Measurements from ENCODE around the gene CDHR2.

Gene CDHR2, protein sequence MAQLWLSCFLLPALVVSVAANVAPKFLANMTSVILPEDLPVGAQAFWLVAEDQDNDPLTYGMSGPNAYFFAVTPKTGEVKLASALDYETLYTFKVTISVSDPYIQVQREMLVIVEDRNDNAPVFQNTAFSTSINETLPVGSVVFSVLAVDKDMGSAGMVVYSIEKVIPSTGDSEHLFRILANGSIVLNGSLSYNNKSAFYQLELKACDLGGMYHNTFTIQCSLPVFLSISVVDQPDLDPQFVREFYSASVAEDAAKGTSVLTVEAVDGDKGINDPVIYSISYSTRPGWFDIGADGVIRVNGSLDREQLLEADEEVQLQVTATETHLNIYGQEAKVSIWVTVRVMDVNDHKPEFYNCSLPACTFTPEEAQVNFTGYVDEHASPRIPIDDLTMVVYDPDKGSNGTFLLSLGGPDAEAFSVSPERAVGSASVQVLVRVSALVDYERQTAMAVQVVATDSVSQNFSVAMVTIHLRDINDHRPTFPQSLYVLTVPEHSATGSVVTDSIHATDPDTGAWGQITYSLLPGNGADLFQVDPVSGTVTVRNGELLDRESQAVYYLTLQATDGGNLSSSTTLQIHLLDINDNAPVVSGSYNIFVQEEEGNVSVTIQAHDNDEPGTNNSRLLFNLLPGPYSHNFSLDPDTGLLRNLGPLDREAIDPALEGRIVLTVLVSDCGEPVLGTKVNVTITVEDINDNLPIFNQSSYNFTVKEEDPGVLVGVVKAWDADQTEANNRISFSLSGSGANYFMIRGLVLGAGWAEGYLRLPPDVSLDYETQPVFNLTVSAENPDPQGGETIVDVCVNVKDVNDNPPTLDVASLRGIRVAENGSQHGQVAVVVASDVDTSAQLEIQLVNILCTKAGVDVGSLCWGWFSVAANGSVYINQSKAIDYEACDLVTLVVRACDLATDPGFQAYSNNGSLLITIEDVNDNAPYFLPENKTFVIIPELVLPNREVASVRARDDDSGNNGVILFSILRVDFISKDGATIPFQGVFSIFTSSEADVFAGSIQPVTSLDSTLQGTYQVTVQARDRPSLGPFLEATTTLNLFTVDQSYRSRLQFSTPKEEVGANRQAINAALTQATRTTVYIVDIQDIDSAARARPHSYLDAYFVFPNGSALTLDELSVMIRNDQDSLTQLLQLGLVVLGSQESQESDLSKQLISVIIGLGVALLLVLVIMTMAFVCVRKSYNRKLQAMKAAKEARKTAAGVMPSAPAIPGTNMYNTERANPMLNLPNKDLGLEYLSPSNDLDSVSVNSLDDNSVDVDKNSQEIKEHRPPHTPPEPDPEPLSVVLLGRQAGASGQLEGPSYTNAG (N-terminal part only)

DNA sequence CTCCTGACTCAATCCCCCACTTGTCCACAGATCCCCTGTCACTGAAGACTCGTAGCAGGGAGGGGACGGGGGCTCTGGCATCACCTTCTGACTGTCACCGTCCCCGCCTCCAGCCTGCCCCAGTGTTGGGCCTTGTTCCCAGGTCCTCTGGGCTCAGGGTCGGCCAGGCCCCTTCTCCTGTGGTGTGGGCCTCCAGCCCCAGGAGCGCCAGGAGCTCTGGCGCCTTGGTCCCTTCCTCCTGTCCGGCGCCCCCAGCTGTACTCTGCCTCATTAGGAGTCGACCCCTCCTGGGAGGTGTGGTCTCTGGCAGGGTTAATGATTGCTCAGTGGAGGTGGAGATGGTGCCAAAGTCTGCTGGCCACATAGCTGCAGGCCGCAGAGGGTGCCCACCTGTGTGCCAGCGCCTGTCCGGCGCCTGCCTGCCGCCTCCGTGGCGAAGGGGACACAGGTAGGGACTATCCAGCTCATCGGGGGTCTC lies at the start of gene CDHR2:
Gene CDHR2 (plus strand): TSS at position 376 of the 478 bp plus-strand sequence. CDS start 16,011 bp downstream, outside the sequence.
- DNase-seq (ENCODE audit: low read depth in 2 of 2, low spot score in 1 of 2) = no peak

DNA sequence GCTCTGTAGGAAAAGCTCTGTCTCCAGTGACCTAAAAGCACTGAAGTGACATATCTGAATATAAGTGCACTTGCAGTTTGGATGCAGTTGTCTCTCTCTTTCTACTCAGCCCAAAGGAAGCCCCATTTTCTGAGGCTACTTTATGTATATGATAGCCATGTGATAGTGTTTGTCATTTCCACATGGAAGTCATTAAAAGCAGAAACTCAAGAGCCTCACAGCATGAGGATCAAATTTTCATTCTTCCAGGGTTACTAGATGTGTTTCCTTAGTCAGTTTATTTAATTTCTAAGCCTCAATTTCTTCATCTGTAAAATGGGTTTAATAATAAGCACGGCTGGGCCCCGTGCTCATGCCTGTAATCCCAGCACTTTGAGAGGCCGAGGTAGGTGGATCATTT lies 48.6 kb upstream of the CDHR2 start:
- DNase-seq (ENCODE audit: low read depth in 2 of 2, low spot score in 1 of 2) = no peak

DNA sequence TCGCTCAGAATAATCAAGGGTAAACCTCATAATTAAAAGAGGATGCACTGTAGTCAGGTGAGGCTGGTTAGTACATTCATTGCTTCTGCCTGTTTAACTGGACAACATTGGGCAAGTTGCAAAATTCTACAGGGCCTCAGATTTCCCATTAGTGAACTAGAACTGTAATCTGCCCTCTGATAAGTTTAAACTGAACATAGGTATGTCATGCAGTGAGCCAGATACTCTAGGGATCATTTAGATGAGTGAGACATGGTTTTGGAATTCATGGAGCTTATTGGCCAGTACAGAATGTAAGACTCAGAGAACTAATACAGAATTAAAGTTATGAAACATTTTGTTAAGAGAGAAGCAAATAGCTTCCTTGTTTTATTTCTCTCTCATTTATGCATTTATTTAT lies 47.8 kb upstream of the CDHR2 start:
- no peak for DNase-seq (ENCODE audit: low read depth in 2 of 2, low spot score in 1 of 2)

DNA sequence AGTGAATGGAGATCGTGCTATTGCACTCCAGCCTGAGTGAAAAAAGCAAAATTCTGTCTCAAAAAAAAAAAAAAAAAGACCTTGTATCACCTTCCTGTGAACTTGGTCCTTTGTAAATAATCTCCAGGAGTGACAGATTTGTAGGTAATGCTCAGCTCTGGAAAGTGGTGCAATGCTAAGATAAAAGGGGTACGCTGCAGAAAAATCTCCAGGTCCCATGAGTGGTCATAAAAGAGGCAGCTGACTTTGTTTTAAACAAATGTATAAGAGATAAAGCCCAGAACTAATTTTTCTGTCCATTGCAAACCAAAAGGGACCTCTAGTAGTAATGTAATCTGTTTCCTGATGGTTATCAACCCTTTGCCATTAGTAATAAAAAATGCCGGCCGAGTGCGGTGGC lies 45.6 kb upstream of the CDHR2 start:
- DNase-seq (ENCODE audit: low read depth in 2 of 2, low spot score in 1 of 2) = no peak

DNA sequence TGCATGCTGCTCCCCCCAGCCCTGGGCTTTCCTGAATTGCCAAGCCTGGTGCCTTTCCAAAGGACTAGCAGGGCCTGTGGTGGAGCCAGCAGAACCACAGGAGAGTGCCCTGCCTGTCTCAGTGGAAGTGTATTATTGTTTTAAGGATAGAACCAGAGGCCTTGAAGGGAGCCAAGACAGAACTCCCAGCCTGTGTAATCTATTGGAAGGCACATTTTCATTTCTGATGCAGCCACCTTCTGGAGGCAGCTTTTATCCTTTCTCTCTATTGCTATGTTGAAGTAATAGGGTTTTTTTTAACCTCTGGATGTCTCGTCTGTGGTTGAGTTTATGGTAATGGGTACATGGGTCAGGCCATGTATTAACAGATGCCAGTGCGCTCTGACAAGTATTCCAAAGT lies 41.2 kb upstream of the CDHR2 start:
- no peak for DNase-seq (ENCODE audit: low read depth in 2 of 2, low spot score in 1 of 2)

DNA sequence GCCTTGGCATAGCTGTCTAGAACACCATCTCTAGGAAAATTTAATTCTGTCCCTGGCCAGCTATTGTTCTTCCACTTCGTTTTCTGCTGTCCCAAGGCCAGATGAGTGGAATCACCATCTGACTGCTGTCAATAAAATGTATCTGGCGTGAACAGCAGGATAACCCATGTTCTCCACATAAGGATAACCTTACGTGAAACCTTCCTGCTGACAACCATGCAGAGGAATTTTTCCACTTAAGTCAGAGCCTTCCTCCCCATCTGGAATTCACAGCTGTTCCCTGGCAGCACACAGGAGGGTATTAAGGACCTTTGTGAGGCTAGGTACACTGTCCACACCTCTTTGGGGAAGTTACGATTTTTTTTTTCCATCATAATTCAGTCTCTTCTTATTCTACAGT lies 40.5 kb upstream of the CDHR2 start:
- no peak for DNase-seq (ENCODE audit: low read depth in 2 of 2, low spot score in 1 of 2)

DNA sequence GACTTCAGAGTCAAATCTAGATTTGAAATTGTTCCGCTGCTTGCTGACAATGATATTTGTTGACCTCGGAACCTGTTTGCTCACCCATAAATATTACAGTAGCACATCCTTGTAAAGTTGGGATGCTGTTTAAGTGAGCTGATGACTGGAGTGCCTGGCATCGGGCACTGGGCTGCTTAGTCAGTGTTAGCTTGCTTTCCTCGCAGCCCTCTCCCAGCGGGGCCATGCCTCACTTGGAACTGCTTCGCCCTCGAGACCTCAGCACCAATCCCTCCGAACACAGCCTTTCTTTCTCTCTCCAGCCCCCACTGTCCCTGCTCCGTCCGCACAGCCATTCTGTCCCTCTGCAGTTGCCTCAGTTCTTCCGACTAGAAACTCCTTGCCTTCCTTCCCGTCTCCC lies 35.4 kb upstream of the CDHR2 start:
- no peak for DNase-seq (ENCODE audit: low read depth in 2 of 2, low spot score in 1 of 2)

DNA sequence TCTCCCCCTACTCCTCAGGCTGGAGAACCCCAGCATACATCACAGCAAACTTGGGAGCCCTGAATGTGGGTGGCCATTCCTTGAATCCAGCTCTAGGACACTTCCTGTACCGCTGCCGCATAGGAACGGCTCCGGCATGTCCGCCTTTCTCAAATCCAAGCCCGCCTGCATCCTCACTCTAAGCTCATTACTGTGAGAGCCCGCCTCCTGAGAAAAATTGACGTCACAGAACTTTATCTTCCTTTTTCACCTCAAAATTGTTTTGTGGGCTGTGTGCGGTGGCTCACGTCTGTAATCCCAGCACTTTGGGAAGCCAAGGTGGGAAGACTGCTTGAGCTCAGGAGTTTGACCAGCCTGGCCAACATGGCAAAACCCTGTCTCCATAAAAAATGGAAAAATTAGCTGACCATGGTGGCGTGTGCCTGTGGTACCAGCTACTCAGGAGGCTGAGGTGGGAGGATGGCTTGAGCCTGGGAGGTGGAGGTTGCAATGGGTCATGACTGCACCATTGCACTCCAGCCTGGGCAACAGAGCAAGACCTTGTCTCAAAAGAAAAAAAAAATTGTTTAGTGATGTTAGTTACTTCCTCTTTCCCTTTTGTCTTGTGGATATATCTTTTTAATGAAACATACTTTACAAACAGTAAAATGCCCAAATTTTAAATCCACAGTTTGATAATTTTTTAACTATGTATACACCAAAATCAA lies 34.7 kb upstream of the CDHR2 start:
- no peak for DNase-seq (ENCODE audit: low read depth in 2 of 2, low spot score in 1 of 2)

DNA sequence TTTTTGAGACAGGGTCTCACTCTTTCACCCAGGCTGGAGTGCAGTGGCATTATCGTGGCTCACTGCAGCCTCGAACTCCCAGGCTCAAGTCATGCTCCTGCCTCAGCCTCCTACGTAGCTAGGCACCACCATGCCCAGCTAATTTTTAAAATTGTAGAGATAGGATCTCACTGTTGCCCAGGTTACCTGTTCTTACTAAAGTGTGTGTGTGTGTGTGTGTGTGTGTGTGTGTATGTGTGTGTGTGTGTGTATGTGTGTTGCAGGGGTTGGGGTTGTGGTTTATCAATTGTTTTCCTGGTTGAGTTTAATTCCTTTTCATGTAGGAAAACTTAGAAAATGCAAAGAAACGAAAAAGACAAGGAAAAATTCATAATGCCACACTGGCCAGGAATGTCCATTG lies 33.7 kb upstream of the CDHR2 start:
- no peak for DNase-seq (ENCODE audit: low read depth in 2 of 2, low spot score in 1 of 2)

DNA sequence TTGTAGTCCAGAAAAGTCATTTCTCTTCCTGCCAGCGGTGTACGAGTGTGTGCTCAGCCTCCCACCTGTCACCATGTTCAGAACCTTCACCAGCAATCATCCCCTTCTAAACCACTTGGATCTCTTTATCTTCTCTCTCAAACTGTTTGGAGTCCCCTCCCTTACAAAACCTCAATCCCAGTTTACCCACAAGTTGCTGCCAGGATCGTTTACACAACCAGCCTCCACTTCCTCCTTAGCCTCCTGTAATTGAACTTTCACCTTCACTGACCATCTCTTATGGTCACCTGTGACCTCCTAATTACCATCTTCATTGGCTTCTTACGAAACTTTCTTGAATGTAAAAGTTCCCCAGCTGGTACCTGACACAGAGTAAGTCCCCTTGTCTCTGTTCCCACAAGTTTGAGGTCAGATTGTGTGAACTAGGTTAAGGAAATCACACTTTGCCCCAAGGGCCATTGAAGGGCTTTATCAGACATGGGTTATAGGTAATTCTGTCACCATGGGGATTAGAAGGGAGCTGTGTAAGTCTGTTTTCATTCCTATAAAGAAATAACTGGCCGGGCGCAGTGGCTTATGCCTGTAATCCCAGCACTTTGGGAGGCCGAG lies 32.0 kb upstream of the CDHR2 start:
- DNase-seq (ENCODE audit: low read depth in 2 of 2, low spot score in 1 of 2) = no peak

DNA sequence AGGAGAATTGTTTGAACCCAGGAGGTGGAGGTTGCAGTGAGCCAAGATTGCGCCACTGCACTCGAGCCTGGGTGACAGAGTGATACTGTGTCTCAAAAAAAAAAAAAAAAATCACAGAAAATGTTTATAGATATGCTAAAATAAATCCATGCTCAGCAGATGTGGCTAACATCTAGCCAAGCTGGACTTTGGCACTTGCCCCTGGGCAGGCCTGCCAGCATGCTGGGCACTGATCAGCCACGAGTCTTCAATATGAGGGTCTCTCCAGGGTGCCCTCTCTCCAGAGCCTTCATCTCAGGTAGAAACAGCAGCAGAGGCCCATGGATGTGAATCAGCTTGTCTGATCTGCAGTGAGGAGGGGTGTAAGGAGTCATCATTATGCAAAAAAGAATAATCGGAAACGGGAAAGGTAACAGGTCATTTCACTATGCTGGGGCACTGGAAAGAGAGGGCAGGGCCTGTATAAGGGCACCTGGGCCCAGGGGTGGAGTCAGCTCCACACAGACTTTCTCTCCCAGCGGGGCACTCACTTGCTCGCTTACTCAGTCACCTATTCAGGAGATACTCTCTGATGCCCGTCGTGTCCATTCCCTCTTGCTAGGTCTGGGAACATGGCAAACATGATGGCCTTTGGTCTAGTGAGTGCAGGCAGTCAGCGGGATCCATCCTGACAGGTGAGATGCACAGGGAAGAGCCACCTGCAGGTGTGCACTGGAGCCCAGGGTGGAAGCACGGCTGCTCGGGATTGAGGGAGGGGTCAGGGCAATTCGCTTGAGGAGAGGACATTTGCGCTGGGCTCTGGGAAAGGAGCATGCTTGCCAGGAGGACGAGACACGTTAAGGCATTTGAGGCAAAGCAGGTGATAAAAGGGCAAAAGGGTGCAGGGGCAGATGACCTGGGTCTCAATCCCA lies 29.1 kb upstream of the CDHR2 start:
- no peak for DNase-seq (ENCODE audit: low read depth in 2 of 2, low spot score in 1 of 2)

DNA sequence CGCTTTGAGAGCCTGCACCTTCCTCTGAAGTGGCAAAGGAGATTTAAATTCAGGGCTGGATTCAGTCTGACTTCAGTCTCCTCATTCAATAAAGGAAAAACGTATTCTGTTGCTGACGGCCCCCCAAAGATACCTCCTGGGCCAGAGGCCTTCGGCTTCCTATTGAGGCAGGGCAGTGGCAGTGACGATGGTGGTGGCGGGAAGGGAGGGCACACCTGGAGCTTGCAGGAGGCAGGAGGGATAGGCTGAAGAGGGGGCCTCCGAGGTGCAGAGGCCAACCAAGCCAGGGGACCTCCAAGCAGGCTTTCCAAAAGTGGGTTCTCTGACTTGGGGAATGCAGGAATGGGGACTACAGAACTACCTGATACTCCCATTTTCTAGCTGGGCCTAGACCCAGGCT lies 27.9 kb upstream of the CDHR2 start:
- no peak for DNase-seq (ENCODE audit: low read depth in 2 of 2, low spot score in 1 of 2)

DNA sequence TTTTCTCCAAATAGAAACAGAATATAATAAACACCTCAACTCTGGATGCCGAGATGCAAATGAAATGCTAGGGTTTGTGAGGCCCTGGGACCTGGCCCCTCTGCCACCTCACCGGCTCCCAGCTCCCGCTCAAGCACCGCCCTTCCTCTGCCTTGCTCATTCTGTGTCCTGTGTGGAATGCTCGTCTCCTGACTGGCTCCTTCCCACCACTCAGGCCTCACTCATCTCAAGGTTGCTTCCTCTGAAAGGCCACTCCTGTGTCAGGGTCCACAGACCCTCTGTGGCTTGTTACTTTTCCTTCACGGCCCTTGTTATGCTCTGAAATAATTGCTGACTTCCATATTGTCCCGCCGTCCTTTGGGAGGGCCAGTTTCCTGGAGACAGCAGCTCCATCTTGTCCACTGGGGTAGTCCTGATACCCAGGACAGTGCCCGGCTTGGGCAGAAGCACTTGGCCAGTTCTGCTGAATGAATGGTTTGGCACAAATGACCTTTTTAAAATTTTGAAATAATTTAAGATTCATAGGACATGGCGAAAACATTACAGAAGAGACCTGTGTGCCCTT lies 27.4 kb upstream of the CDHR2 start:
- DNase-seq (ENCODE audit: low read depth in 2 of 2, low spot score in 1 of 2) = no peak

DNA sequence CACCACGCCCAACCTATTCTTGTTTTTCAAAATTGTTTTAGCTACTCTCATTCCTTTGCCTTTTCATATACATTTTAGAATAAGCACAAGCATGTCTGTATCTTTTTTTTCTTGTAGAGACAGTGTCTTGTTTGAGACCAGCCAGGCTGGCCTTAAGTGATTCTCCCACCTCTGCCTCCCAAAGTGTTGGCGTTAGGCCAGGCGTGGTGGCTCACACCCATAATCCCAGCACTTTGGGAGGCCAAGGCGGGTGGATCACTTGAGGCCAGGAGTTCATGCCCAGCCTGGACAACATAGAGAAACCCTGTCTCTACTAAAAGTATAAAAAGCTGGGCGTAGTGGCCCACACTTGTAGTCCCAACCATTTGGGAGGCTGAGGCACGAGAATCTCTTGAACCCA lies 25.0 kb upstream of the CDHR2 start:
- no peak for DNase-seq (ENCODE audit: low read depth in 2 of 2, low spot score in 1 of 2)

DNA sequence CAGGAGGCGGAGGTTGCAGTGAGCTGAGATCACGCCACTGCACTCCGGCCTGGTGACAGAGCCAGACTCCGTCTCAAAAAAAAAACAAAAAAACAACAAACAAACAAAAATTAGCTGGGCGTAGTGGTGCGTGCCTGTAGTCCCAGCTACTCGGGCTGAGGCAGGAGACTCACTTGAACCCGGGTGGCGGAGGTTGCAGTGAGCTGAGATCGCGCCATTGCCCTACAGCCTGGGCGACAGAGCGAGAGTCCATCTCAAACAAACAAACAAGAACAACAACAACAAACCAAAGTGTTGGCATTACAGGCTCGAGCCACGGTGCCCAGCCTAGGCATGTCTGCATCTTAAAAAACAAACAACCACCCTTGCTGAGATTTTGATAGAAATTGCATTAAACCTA lies 24.2 kb upstream of the CDHR2 start:
- no peak for DNase-seq (ENCODE audit: low read depth in 2 of 2, low spot score in 1 of 2)

DNA sequence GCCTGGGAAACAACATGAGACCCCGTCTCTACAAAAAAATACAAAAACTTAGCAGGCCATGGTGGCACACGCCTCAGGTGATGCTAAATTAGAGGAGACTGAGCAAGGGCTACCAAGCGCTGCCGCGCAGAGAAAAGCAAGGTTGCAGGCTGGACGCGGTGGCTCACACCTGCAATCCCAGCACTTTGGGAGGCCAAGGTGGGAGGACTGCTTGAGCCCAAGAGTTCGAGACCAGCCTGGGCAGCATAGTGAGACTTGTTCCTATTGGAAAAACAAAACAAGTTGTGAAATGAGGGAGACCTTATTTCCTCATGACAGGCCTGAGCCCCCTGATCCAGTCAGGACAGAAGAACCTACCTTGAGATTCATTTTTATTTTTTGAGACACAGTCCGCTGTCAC lies 23.5 kb upstream of the CDHR2 start:
- no peak for DNase-seq (ENCODE audit: low read depth in 2 of 2, low spot score in 1 of 2)

DNA sequence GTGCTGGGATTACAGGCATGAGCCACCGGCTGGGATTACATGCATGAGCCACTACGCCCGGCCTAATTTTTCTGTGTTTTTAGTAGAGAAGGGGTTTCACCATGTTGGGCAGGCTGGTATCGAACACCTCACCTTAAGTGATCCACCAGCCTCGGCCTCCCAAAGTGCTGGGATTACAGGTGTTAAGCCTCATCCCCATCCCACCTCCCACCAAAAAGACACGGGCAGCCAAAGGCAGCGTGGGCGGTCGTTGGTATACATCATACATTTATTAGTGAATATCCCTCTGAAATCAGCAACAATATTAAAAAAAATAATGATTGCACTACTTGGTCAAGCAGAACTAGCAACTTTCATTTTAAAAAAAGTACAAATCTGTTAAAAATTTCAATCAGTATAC lies 22.7 kb upstream of the CDHR2 start:
- DNase-seq (ENCODE audit: low read depth in 2 of 2, low spot score in 1 of 2) = no peak

DNA sequence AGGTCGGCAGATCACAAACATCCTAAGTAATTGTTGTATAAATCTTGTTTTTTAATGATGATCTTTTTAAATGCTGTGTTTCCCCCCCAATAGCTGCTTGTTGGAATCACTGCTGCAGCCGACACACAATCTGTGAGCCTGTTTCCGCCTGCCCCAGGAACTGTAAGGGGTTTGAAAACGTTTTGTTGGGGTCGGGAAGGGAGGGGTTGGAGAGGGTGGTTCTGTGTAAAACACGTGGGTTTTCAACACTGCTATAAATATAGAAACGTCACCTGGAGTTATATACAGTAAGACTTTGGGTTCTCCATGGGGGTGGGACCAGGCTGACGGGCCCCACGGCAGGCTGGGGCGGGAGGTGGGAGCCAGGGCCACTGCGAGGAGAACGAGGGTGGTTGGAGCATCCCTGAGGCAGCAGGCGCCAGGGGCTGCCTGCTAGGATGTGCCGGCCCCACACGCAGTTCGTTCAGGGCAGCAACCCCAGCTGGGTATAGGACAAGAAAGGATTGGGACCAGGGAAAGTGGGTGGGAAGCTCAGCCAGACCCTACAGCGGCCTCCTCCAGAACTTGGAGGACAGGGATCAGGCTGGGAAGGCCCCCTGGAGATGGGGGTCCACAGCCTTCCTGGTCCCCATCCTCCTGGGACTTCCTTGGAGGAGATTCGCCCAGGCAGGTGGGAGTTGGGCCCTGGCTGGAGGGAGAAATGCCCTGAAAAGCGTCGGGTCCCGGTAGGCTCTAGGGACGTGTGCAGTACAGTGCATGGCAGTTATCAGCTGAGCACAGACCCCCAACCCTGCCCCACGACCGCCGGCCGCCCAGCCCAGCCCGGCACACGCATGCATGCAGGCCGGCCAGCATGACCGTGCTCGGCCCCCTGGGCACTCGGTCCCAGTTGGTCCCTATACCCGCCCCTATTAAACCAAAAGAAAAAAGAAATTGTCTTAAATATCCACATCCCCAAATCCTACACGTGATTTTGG lies 21.6 kb upstream of the CDHR2 start:
- no peak for DNase-seq (ENCODE audit: low read depth in 2 of 2, low spot score in 1 of 2)
